HCEC 1CT (cell line): ENCODE data around the gene TAMM41.

Experiments
- DNase-seq: peaks from one replicate; pipeline ENCODE4 v3.0.0-alpha.2; 2017

The TAMM41 gene

DNA sequence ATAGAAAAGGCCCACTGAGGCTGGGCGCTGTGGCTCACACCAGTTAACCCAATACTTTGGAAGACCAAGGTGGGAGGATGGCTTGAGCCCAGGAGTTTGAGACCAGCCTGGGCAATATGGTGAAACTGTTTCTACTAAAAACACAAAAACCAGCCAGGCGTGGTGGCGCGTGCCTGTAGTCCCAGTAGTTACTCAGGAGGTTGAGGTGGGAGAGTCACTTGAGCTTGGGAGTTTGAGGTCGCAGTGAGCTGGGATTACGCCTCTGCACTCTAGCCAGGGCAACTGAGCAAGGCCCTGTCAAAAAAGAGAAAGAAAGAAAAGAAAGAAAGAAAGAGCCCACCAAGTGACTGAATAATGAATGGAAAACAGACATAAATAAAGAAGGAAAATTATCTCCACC is 32.0 kb downstream of the TAMM41 start:
- DNase-seq: no peak

DNA sequence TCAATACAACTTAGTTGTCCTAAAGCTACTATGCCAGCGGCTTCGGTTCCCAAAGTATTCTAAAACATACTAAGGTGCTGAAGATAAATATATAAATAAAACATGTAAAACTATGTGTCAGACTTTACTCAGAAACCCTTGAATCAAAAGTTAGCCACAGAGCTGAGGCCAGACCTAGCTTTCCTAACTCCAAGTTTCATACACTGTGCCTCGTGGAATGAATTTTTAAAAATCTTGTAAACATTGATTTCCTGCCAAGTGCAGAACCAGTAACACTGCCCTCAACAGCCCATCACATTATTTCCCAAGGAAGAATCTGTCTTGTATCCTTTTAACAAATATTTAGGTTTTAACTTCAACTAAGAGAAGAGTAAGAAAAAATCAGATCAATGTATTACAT is 36.4 kb downstream of the TAMM41 start:
- DNase-seq: peak; percentile 91

GRCh38 chr3:11808231-11808630 is 38.5 kb downstream of the TAMM41 start:
- no peak for DNase-seq

DNA sequence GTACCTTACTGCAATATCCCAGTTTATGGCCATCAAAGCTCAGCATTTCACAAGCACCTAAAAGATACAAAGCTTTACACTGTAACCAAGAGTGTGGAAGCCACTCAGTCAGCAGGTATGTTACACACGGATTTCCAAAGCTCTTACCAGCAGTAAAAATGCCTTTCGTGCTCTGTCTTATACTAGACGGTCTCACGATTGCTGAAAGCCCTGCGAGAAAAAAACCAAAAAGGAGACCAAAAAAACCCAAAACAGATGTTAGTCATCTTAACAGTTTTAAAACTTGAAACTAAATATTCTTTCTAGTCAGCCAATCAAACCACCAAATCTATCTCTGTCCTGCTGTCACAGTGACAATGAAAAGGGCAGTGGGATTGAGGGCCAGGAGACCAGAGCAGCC is 39.0 kb downstream of the TAMM41 start:
- DNase-seq: no peak

DNA sequence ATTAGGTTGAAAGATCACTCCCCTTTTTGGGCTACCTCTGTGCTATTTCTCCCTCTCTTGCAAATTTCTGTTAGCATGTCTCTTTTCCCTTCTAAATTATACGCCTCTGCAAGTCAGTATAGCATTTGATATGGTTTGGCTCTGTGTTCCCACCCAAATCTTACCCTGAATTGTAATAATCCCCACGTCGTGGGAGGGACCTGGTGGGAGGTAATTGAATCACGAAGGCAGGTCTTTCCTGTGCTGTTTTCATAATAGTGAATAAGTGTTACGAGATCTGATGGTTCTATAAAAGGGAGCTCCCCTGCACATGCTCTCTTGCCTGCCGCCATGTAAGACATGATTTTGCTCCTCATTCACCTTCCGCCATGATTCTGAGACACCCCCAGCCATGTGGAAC is 41.0 kb downstream of the TAMM41 start:
- DNase-seq: no peak

- DNase-seq: peak; percentile 72
These were observed 42.5 kb downstream of the TAMM41 start for GRCh38 chr3:11803977-11804892.

DNA sequence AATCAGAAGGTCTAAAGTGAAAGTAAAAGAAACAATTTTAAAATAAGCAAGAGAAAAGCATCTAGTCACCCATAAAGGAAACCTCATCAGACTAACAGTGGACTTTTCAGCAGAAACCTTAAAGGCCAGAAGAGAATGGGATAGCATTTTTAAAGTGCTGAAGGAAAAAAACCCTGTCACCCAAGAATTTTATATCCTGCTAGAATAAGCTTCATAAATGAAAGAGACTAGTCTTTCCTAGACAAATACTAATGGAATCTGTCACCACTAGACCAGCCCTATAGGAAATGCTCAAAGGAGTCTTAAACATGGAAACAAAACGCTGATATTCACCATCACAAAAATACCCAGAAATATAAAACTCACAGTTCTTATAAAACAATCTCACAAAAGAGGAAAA is 46.9 kb downstream of the TAMM41 start:
- no peak for DNase-seq

- no peak for DNase-seq
These were observed 51.8 kb downstream of the TAMM41 start for GRCh38 chr3:11794927-11795326.

DNA sequence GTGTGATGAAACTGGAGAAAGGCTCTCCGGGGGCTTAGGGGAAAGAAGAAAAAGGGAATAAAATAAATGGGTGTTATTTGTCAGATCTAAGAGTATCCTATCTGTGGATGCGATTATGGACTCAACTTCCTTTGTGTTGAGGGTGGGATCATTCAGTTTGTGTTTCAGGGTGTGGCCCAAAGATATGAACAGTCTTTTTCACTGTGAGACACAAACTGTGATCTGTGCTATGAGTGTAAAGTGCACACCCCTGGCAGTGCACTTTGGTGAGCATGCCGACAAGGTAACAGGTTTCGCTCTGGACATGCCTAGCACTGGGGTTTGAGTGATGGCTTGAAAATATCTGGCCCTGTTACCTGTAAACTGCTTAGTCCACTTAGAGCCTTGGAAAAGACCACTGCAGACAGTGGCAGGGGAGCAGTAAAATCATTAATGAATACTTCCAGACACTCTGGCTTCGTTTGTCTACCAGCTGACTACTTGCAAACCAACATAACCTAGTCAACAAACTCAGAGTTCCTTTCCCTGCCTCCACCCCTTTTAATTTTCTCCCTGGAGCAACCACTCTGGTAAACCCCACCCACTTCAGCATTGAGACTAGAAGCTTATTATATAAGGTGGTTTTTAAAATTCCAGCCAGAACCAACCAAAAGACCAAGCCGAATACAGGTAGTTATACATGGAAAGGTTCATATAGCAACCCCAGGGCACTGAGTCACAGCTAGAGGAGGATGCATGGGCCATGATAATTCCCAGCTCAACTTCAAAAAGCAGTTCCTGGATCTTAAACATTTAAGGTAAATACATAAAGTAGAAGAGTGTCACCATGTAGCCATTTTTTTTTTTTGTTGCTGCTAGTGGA is 55.1 kb downstream of the TAMM41 start:
- DNase-seq: no peak

DNA sequence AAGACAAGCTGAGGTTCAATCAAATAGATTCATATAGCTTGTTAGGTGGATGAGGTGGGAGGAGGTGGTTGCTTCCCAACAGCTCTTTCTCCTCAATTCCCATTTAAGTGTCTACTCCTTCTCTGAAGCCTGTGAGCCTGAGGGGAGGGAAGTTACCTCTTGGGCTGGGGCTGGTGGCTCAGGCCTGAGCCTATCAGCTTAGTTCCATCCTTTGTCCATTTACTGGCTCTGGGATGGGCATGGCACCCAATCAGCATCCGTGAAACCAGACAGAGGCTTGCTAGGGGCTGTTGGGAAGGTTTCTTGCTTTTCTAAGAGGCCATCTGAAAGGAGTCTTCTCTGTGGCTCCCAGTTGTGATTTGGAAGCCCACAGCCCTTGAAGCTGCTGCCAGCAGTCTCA is 57.3 kb downstream of the TAMM41 start:
- DNase-seq: no peak

DNA sequence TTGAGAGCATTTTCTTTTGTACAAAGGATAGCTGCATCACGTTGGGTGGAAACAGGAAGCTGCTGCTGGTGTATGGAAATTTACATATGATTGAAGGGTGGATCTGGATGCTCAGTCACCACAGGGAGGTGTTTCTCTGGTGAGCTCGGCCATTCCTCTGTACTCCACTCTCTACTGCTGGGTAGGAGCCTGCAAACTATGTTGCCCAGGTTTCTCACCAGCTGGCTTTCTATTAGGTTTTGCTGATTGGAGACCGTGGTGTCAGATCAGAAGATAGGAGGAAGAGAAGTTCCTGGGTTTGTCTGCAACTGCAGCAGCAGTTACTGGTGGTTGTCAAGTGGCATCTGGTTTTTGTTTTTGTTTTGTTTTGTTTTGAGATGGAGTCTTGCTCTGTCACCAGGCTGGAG is 61.7 kb downstream of the TAMM41 start:
- no peak for DNase-seq

GRCh38 chr3:11780341-11780740 is 66.3 kb downstream of the TAMM41 start:
- no peak for DNase-seq

GRCh38 chr3:11779626-11780025 is 67.1 kb downstream of the TAMM41 start:
- no peak for DNase-seq

- DNase-seq: no peak
These were observed 68.4 kb downstream of the TAMM41 start for GRCh38 chr3:11778248-11778647.

- DNase-seq: no peak
These were observed 70.3 kb downstream of the TAMM41 start for GRCh38 chr3:11776346-11776745.

DNA sequence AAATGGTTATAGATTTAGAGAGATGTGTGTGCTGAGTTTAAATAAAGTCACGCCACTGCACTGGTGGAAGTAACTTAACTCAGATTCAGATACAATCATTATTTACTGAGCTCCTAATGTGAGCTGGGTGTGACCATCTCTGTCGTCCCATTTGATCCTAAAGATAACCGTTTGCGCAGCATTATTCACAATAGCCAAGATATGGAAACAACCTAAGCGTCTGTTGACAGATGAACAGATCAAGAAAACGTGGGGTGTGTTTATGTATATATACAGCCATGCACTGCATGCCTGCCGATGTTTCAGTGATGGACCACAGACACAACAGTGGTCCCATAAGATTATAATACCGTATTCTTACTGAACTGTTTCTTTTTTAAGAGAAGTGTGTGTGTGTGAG is 71.2 kb downstream of the TAMM41 start:
- DNase-seq: no peak

- DNase-seq: peak; percentile 63
These were observed 72.3 kb downstream of the TAMM41 start for GRCh38 chr3:11774296-11774877.

- peak; percentile 13 for DNase-seq
These were observed 74.8 kb downstream of the TAMM41 start for GRCh38 chr3:11771931-11772330.

DNA sequence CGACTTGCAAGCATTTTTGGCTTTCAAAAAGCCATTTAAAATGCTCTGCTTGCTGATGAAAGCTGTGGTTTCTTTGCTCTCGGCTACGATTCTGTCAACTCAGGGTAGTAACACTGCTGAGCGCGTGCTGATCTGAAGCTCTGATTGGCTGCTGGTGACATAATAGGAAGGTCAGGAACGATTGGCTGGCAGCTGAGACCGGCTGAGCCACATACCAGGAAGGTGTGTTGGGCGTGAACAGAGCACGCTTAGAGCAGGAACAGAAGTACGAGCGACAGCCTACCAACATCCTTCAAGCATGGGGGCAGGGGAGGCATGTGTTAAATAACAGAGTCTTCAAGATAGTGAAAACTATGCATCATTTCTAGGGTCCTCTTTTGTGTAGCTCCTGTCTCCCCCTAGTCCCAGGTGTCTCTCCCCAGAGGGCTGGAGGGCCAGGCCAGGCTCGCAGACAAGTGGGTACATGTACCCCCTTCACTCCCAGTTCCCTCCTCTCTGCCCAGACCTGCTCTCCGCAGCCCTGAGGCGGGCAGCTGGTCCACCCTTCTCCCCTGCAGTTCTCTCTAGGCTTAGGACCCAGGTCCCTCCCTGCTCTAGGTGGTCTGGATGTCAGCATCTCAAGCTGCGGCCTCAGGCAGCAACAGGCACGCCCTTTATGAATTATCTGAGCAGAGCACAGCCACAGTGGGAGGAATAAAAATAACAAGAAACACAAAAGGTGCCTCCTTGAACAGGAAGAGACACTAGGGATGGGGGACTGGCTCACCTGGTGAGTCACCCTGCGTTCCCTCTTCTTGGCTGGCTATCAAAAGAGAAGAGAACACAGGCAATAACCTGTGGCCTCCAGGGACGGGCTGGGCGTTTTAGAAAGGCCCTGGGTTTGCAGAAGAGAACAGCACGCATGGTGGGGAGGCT is 76.0 kb downstream of the TAMM41 start:
- DNase-seq: peak; percentile 52

- no peak for DNase-seq
These were observed 76.8 kb downstream of the TAMM41 start for GRCh38 chr3:11769704-11770476.

DNA sequence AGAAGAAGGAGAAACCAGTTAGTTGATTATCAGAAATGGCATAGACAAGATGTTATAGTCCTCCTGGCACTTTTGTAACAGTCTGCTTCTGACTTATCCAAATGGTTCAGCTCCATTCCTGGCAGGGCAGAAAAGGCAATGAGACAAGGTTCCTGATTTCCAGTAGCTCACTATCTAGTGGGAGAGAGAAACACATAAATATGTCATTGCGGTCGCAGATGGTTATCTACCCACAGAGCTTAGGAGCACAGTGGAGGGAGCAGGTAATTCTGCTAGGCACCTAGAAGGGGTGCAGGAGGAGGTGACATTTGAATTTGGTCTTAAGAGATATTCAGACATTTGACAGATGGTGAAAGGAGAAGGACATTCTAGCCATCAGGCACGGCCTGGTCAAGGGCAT is 78.1 kb downstream of the TAMM41 start:
- DNase-seq: no peak

DNA sequence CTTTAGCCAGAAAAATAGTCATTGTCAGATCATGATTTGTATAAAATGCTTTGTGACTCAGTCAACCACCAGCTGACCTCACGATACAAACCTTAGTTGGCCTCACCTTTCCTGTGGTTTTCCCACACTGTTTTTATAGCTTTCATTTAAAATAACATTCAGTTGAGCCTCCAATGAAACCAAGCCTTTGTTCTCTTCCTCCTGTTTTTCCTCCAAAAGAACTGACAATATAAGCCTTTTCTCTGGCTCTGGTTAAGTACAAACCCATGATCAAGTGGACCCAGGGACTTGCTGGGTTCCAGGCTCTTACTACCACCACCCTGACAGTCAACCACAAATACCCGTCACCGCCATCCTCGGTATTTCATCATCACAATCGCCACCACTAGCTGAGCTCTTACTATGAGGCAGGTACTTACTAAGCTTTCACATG is 81.7 kb downstream of the TAMM41 start:
- DNase-seq: peak; percentile 74
